Head of caudate nucleus (tissue), 42 donors: ENCODE data around the gene VTI1A.

Source experiments
- DNase-seq, 42 donors: peaks; one replicate each; pipeline versions ENCODE4 v3.0.0 to v3.0.0-alpha.2; 2020 to 2021; ENCODE audit warnings: mixed read lengths in 7 of 42
- intact Hi-C: fragments of 100-400 bp; cut with DNase I; formaldehyde crosslinking; loops from one replicate; pipeline ENCODE4 v1.15.0; 2022

VTI1A gene

DNA sequence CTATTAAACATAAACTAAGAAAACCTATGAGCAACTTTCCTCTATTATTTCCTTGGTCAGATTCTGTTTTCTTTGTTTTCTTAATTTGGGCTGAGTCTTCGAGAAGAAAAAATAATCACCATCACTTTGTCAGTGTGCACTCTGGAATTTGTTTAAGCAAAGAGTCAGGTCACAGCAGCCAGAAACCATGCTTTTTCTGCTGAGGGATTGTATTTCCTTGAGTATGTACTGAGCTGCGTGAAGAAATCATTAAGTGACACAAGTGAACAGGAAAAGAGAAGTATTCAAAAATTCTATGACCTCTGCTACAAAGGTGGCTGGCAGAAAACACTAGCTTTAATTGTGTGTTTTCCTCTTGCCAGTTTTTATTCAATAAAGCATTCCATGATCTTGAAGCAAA, 249.6 kb downstream of the VTI1A start:
- intact Hi-C loops: no loop called here
- no peak for DNase-seq

GRCh38 chr10:112698133-112698817, 251.3 kb downstream of the VTI1A start:
- intact Hi-C loops: no loop called here
- DNase-seq: no peak

- intact Hi-C loops: no loop called here
- DNase-seq: no peak
These were observed 251.8 kb downstream of the VTI1A start for GRCh38 chr10:112698818-112699164.

DNA sequence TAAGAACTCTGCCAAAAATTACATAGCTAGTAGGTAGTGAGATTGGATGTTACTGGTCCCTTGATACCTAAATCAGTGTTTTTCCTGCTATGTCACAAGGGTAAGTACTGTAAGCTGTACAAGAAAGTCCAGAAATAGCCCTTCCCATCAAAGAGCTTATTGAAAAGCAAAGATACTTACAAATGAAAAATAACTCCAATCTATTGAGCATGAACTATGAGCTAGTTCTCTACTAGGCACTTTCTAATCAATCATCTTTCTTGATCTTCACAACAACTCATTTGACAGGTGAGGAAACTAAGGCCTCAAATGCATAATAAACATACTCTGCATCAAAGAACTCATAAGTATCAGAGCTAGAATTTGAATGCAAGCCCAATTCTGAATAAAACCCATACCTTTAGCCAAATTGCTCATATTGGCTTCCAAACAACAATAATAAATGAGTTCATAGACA, 253.2 kb downstream of the VTI1A start:
- no peak for DNase-seq

DNA sequence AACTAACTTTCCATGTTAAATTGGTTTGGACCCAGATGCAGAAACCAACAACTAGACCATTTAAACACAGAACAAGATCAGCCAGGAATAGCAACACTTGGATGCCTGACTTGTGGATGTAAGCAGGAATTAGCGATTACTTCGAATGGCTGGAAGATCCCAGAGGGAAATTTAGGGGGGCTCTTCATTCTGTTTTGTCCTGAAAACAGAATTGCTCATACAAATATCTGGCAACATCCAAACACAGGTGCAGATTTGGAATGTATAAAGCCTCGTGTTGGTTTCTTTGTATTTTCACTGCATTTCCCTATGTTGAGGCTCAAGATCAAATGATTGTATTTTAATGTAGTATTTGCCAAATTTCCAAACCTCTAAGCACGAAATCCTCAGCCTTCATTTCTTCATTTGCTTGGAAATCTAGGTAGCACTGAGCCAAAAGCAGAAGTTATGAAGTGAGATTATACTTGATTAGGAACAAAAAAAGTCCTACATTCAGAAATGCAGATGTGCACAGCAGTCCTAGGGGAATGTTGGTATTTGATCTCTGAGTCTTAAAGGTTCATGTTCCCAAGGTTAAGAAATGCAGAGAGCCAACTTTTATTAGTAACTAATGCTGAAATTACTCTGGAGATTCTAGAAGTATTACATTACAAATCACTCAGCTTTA, 254.3 kb downstream of the VTI1A start:
- no peak for DNase-seq
- intact Hi-C loops: no loop called here

More for the DNA sequence above, 253.2 kb downstream of the VTI1A start:
- intact Hi-C loops: no loop called here

- intact Hi-C loops: no loop called here
- DNase-seq: no peak
These were observed 254.9 kb downstream of the VTI1A start for GRCh38 chr10:112701878-112702255.

DNA sequence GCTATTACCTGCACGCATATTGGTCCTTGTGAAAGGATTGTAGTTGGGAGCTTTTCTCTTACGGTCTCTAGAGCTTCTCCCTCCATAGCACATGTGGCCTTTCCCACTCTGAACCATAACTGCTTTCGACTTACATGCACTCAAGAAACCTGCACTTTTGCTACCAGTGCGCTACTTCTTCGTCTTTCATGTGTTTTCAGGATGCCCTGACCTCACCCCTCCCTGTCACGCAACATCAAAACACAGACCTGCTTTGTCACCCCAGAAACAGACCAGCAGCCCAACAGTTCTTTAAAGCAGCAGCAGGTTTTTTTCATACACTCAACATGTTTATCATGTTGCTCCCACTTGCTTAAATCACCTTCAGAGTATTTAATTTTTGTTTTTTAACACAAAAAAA, 259.6 kb downstream of the VTI1A start:
- intact Hi-C loops: no loop called here

GRCh38 chr10:112708461-112708860, 261.4 kb downstream of the VTI1A start:
- DNase-seq: no peak
- intact Hi-C loops: no loop called here

More for the DNA sequence above, 259.6 kb downstream of the VTI1A start:
- DNase-seq: no peak

DNA sequence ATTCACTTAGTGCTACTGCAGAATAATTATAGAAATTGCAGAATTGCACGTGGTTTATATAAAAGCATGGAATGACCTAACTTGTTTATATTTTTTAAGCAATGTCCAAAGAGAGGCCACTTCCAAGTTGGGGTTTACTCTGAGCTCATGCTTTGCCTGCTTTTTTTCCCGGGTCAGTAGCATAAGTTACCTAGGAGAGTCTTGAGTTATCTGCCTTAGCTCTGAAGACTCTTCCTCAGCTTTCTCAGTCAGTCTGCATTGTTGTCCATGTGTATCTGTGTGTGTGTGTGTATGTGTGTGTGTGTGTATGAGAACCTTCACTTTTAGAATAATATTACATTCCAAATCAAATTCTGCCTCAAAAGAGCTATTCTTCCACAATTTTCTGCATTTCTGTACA, 263.5 kb downstream of the VTI1A start:
- intact Hi-C loops: loop anchor here (5.0 kb wide), 1 partner anchor 647 kb away; no protein-coding TSS in a partner anchor

DNA sequence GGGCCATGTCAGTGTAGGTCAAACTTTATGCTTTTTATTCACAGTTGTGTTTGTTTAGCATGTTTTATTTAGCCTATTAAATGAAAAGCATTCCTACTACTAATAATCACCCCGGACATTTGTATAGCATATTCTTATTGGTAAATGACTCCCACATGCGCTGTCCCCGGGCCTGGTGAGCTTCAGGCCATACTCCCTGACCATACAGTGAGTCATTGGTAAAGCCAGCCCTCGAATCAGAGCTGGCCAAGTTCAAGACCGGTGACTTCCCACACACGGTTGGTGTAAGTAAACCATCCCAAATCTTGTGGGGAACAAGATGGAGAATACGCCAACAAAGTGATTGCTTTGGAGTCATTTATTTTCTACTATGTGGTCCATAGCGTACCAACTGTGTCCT, 264.4 kb downstream of the VTI1A start:
- DNase-seq: no peak
- intact Hi-C loops: loop anchor here (5.0 kb wide), 1 partner anchor 646 kb away; no protein-coding TSS in a partner anchor

More for the DNA sequence above, 263.5 kb downstream of the VTI1A start:
- DNase-seq: no peak

- intact Hi-C loops: loop anchor here (5.0 kb wide), 1 partner anchor 645 kb away; no protein-coding TSS in a partner anchor
- DNase-seq: no peak
These were observed 265.5 kb downstream of the VTI1A start for GRCh38 chr10:112712536-112712935.

DNA sequence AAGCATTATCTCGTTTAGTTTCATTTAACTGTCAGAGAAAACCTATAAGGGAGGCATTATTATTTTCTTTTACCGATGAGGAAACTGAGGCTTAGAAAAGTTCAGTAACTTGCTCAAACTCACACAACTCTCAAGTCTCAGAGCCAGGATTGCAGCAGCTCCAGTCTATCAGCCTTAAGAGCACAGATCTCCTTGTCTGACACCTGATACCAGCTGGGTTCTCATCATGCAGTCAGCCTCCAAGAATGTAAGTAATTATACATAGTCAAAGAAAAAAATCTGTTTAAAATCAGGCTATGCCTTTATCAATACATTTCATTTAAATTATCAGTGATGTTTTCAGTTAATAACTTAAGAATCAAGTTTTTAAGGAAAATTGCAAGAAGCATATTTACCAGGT, 266.4 kb downstream of the VTI1A start:
- intact Hi-C loops: loop anchor here (5.0 kb wide), 1 partner anchor 644 kb away; no protein-coding TSS in a partner anchor
- DNase-seq: no peak

DNA sequence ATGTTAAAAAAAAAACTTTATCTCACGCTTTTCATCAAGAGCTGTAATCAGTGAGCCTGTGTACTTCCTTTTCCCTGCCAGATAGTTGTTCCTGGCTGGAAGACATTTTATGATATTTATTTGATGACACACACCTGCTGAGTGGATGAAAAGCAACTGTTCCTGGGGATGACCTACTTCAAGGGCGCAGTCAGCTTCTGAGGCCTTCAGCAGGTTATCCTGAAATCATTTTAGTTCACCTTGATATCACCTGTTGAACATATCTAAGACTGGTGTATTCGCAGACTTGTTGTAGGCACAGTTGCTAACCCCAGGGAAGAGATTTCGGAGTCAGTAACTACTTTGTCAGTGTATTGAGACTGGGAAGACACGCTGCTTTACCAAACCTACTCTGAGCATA, 268.6 kb downstream of the VTI1A start:
- intact Hi-C loops: no loop called here
- no peak for DNase-seq

- intact Hi-C loops: no loop called here
- no peak for DNase-seq
These were observed 269.1 kb downstream of the VTI1A start for GRCh38 chr10:112716076-112716475.

DNA sequence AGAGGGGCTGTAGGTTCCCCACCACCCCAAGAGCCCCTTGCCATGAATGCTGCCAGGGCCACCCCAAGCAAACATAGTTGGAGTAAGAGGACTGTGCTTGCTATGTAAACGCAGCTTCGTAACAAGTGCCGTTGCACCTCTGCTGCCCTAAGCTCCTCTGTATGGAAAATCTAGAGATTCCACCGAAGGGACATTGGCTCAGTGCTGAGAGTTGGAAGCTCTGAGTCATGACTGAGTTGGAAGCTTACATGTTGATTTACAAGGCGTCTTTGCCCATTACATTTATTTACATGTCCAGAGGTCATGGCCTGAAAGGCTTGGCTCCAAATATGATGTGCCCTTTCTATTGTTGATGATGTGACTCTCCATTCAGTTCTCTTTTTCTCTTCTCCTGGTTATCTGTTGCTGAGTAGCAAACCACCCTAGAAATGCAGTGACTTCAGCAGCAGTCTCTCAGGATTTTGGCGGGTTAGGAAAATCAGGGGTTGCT, 270.0 kb downstream of the VTI1A start:
- DNase-seq: no peak
- intact Hi-C loops: no loop called here

- intact Hi-C loops: loop anchor here (10.0 kb wide), 2 partner anchors 235 to 405 kb away; partner anchors contain the start of gene TCF7L2
- DNase-seq: no peak
These were observed 273.2 kb downstream of the VTI1A start for GRCh38 chr10:112720178-112720577.

GRCh38 chr10:112721080-112721698, 274.2 kb downstream of the VTI1A start:
- intact Hi-C loops: loop anchor here (10.0 kb wide), 2 partner anchors 234 to 404 kb away; partner anchors contain the start of gene TCF7L2
- DNase-seq: peak in 14 of 42 donors; percentile 8 to 76 (median 22)

DNA sequence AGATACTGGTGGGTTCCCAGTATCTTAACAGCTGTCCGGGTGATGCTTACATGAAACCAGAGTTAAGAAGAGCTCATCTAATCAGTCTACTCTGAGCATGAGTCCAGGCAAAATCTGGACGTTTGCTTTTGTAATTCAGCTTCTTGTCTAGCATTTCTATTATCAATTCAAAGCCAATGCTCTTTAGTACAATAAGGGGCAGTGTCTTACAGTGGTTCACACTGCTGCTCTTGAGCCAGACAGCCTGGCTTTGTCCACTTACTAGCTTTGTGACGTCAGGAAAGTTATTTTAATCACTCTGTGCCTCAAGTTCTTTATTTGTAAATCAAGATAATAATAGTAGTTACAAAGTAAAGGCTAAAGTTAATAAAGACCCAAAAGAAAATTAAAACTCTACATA, 275.7 kb downstream of the VTI1A start:
- intact Hi-C loops: loop anchor here (10.0 kb wide), 2 partner anchors 232 to 402 kb away; partner anchors contain the start of gene TCF7L2
- peak in 14 of 42 donors; percentile 4 to 55 (median 32) for DNase-seq

- intact Hi-C loops: loop anchor here (10.0 kb wide), 2 partner anchors 231 to 401 kb away; partner anchors contain the start of gene TCF7L2
- no peak for DNase-seq
These were observed 276.9 kb downstream of the VTI1A start for GRCh38 chr10:112723876-112724275.
